Heart right ventricle (tissue), 16 donors: ENCODE results near the gene ITGAE. TPM values are rescaled to one million over a fixed set of nuclear protein-coding genes. Genes with fewer than 3 reads are reported as not detected.

Experiments
- ATAC-seq, 8 donors: fragments of 200-7000 bp; cut with Tn5 transposase; one replicate each; pipeline ENCODE4 v1.9.1; 2020; ENCODE audit warnings: mild to moderate bottlenecking in 8 of 8, moderate library complexity in 8 of 8, moderate number of reproducible peaks in 1 of 8
- DNase-seq, 2 donors: peaks; one replicate each; pipeline ENCODE4 v3.0.0-alpha.2; 2020
- H3K27ac ChIP-seq, 10 donors: fragments of 200-600 bp; sonication (generic) in 2 of 10; one replicate each; pipeline versions ENCODE4 v1.5.0 to v1.8.0; 2020 to 2022; ENCODE audit warnings: mild to moderate bottlenecking in 3 of 10
- H3K27me3 ChIP-seq, 7 donors: fragments of 200-600 bp; one replicate each; pipeline ENCODE4 v1.8.0; 2021 to 2022; ENCODE audit warnings: mild to moderate bottlenecking in 2 of 7
- H3K36me3 ChIP-seq, 9 donors: fragments of 200-600 bp; sonication (generic) in 1 of 9; one replicate each; pipeline versions ENCODE4 v1.5.0 to v1.8.0; 2020 to 2022; ENCODE audit warnings: mild to moderate bottlenecking in 2 of 9
- H3K4me1 ChIP-seq, 9 donors: fragments of 200-600 bp; sonication (generic) in 1 of 9; one replicate each; pipeline versions ENCODE4 v1.5.0 to v1.8.0; 2020 to 2022; ENCODE audit warnings: mild to moderate bottlenecking in 4 of 9
- H3K4me3 ChIP-seq, 10 donors: fragments of 200-600 bp; sonication (generic) in 2 of 10; one replicate each; pipeline versions ENCODE4 v1.5.0 to v1.8.0; 2020 to 2022; ENCODE audit warnings: mild to moderate bottlenecking in 7 of 10, moderate library complexity in 2 of 10
- H3K9me3 ChIP-seq, 11 donors: fragments of 200-600 bp in 10 of 11; sonication (generic) in 2 of 11; one replicate each; pipeline versions ENCODE4 v1.5.0 to v1.8.0; 2013 to 2022; ENCODE audit warnings: mild to moderate bottlenecking in 2 of 11, control low read depth in 1 of 11, moderate library complexity in 1 of 11
- WGBS, 2 donors: extraction: QIAGEN DNeasy Blood & Tissue Kit; methylation state at CpG; one replicate each; pipeline ENCODE4 v1.1.7; 2013; ENCODE audit warnings: inconsistent platforms in 1 of 2; 5-methylcytosine and 5-hydroxymethylcytosine counted together
- intact Hi-C, 10 donors: fragments of 100-400 bp; cut with DNase I; formaldehyde crosslinking; loops; one replicate each; pipeline versions ENCODE4 v1.11.1 to v1.14.2; 2022
- polyA plus RNA-seq, 2 donors: library from polyadenylated mRNA; stranded (reverse); fragments of 200-250 nt; gene quantifications; one replicate each; pipeline ENCODE4 v1.2.3, GENCODE V29; 2013
- total RNA-seq, 10 donors: library from RNA; stranded (reverse); fragmentation: NEBNext Ultra II Directional in 3 of 10; extraction: Animal tissue kit (Norgen Biotek cat#: 25700) in 3 of 10; gene quantifications; one replicate each; pipeline versions ENCODE4 v1.2.1 to v1.2.4, GENCODE V29; 2021 to 2023
- TF ChIP-seq, protein P1 (sequence below), 9 donors: fragments of 200-600 bp; sonication (generic) in 2 of 9; IDR thresholded peaks; one replicate each; pipeline versions ENCODE4 v1.5.0 to v1.8.0; 2021 to 2022; ENCODE audit warnings: antibody characterized with exemption in 9 of 9, mild to moderate bottlenecking in 5 of 9, moderate library complexity in 1 of 9
- donor health status: Arrhythmogenic right ventricular cardiomyopathy.
- donor health status: ischemic (EF 13 %, LVEDD 7.1; RV severe dilation, severe dysfunction).
- donor health status: healthy with polysubstance abuse.
- donor health status: DM: no; HTN: yes; CAD: no.
- donor health status: DM: no; HTN: no; CAD: no.
- donor health status: ischemic (EF 25% LVEDD 6.9; RV normal size, moderate dysfunction).
- donor health status: ischemic (EF 25% LVEDD 5.7; RV mildly dilated, moderate dysfunction).
- donor health status: healthy.
- donor health status: DM: yes; HTN: yes; CAD: no.
- donor health status: Ischemic cardiomyopathy.
- donor health status: ischemic (EF 35%, LVEDD 5.7; RV mildly dilated, moderate dysfunction).
- donor health status: nonischemic (EF 11% LVEDD 7.7; RV severe dilation, severe dysfunction).
- donor health status: DM: yes; HTN: yes; CAD: no.
- donor health status: PGD.
- donor health status: ischemic (EF 29% LVEDD 5.4; RV normal size, mild dysfunction).
- donor health status: nonischemic (EF 23%, LVEDD 6.1; RV moderate dilation, normal function).

ITGAE gene
- total and polyA plus RNA-seq, 12 donors, result 14.0 to 35.4 (median 16.8) TPM

DNA sequence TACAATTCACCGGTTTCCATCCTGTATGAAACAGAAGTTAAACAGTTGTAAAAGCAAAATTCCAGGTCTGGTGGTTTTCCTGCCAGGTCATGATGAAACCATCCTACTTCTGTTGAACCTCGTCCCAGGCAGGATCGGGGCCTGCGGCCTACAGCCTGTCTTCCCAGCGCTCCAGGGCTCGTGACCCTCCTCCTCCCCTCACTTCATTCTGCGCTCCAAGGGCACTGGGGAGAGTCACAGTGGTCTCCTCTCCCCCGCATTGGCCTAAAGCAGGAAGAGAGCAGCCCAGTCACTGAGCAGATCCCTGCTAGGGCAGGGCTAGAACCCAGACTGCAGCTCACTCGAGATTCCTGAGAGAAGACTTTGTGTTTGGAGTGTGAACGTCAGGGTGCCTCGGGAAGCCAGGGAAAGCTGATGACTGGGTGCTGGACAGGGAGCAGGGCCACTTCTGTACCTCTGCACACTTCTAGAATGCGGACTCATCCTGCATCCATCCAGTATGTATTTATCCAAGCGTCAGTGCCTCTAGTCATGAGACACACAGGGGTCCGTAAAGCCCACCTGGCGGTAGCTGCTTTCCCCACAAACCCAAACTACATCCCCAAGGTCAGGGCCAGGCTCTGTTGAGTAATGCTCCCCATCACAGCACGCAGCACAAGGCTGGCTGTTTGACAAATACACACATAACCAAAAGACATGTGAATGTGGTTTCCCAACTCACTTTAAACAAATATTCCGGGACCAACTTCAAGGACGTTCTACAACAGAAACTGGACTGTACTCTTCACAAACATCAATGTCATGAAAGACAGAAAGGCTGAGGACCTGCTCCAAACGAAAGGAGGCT is 1.7 kb upstream of the ITGAE start:
- no peaks in the 10 kb centered on the region for H3K9me3 ChIP-seq
- DNase-seq (no peak), ATAC-seq (peak in 2 of 8 donors; percentile 24 to 47)
- H3K36me3 ChIP-seq, result peaks cover 0 to 31% (median 10%) of the 10 kb centered on the region in 9 donors
- H3K4me1 ChIP-seq, result peaks cover 0 to 60% (median 0%) of the 10 kb centered on the region in 9 donors
- WGBS, 2 donors, result 73 to 80% methylated on average over 19 of the region's 19 CpGs
- TF ChIP-seq, protein P1, sequence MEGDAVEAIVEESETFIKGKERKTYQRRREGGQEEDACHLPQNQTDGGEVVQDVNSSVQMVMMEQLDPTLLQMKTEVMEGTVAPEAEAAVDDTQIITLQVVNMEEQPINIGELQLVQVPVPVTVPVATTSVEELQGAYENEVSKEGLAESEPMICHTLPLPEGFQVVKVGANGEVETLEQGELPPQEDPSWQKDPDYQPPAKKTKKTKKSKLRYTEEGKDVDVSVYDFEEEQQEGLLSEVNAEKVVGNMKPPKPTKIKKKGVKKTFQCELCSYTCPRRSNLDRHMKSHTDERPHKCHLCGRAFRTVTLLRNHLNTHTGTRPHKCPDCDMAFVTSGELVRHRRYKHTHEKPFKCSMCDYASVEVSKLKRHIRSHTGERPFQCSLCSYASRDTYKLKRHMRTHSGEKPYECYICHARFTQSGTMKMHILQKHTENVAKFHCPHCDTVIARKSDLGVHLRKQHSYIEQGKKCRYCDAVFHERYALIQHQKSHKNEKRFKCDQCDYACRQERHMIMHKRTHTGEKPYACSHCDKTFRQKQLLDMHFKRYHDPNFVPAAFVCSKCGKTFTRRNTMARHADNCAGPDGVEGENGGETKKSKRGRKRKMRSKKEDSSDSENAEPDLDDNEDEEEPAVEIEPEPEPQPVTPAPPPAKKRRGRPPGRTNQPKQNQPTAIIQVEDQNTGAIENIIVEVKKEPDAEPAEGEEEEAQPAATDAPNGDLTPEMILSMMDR (IDR thresholded peaks at IDR 0.05), result no peak
- H3K27me3 ChIP-seq, result no peaks in the 10 kb centered on the region
- intact Hi-C loops, result no loop called here
- H3K27ac ChIP-seq, result peak overlapping the region in 3 of 10 donors; percentile 20 to 80 (median 48)
- no peak overlapping the region for H3K4me3 ChIP-seq

DNA sequence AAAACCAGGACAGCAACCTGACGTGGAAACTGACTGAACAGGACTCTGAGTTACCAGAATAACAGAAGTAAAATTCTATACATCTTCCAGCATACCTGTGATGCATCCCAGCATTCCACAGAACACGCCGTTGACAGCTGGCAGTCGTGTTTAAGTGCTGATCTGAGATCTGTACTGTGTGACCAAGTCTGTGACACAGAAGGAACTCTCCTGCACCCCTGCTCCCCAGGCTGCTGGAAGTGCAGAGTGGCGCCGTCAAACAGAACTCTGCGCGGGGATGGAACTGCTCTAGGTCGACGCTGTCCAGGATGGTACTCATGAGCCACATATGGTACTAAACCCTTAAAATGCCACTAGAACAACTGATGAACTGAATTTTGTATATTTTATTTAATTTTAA is 804 bp upstream of the ITGAE start:
- Histone ChIP-seq H3K27ac (peak overlapping the region in 1 of 10 donors; percentile 80), H3K27me3 (no peaks in the 10 kb centered on the region), H3K36me3 (peaks cover 0 to 22% (median 10%) of the 10 kb centered on the region in 9 donors), H3K9me3 (no peaks in the 10 kb centered on the region), H3K4me3 (no peak overlapping the region), H3K4me1 (peaks cover 0 to 60% (median 0%) of the 10 kb centered on the region in 9 donors)
- no peak for ATAC-seq
- TF ChIP-seq, protein P1 (IDR thresholded peaks at IDR 0.05), result no peak
- DNase-seq, result no peak
- intact Hi-C loops, result no loop called here
- WGBS, 2 donors, result 88 to 89% methylated on average over 10 of the region's 10 CpGs

DNA sequence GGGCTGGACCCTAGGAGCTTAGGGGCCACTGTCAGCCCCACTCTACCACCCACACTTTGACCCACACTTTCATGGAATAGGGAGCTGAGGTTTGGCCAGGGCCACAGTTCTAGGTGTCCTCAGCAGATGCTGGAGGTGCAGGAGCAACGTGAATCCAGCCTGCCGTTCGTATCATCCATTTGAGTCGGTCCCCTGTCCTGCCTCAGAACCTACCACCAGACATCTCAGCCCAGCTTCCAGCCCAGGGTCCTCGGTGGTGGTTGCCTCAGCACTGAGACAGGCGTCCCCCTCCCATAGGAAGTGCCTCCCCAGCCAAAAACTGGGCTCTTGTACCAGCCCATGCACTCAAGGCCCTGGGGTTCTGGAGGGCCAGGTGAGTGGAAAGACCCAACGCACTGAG is 359 bp upstream of the ITGAE start:
- Histone ChIP-seq H3K27ac (no peak overlapping the region), H3K27me3 (no peaks in the 10 kb centered on the region), H3K36me3 (peaks cover 0 to 18% (median 6%) of the 10 kb centered on the region in 9 donors), H3K9me3 (no peaks in the 10 kb centered on the region), H3K4me3 (no peak overlapping the region), H3K4me1 (peaks cover 0 to 60% (median 0%) of the 10 kb centered on the region in 9 donors)
- DNase-seq, result no peak
- TF ChIP-seq, protein P1 (IDR thresholded peaks at IDR 0.05), result no peak
- 89 to 91% methylated on average over 7 of the region's 7 CpGs for WGBS, 2 donors
- intact Hi-C loops, result no loop called here
- ATAC-seq, result peak in 1 of 8 donors; percentile 27

DNA sequence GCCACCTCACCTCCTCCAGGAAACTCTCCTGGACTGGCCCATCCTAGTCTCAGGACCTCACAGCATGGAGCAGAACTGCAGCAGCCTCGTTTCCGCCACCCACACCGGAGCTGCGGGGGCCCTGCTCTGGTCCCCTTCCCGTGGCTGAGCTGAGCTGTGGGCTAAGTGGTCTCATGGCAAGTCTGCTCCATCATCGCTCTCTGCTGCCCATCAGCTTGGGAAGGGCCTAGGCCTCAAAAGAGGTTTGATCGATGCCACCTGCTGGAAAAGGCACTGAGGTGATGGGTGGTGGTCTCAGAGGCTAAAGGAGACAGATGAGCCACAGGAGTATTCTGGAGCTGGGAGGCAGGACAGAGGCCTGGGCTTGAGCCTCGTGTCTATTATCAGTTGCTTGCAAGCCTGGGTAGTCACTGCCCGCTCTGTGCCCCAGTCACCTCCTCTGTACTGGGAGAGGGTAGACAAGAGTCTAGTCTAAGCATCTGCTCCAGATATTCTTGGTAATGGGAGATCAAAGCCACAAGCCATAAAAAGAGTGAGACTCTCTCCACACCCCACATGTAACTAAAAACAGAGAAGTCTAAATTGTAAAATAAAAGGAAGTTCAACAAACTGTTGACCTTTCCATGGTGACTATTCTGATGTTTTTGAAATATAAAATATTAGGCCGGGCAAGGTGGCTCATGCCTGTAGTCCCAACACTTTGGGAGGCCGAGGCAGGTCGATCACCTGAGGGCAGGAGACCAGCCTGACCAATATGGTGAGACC is 1.6 kb downstream of the ITGAE start:
- H3K4me3 ChIP-seq, result no peak overlapping the region
- peak overlapping the region in 1 of 10 donors; percentile 46 for H3K27ac ChIP-seq
- no peak for ATAC-seq
- no peaks in the 10 kb centered on the region for H3K9me3 ChIP-seq
- peaks cover 0 to 6% (median 0%) of the 10 kb centered on the region in 9 donors for H3K36me3 ChIP-seq
- TF ChIP-seq, protein P1 (IDR thresholded peaks at IDR 0.05), result no peak
- H3K27me3 ChIP-seq, result no peaks in the 10 kb centered on the region
- WGBS, 2 donors, result 86 to 88% methylated on average over 12 of the region's 12 CpGs
- intact Hi-C loops, result no loop called here
- peaks cover 0 to 57% (median 0%) of the 10 kb centered on the region in 9 donors for H3K4me1 ChIP-seq
- no peak for DNase-seq
